Bronchial epithelial cell (primary cell): ENCODE data around the gene EML6. TPM values are rescaled to one million over a fixed set of nuclear protein-coding genes. Genes with fewer than 3 reads are reported as not detected.
A peak's percentile ranks its signal among the peaks of the same experiment; 100 is the strongest.

Source experiments
- DNase-seq: peaks from one replicate; pipeline ENCODE4 v3.0.0-alpha.2; 2010; ENCODE audit warnings: low read depth
- FAIRE-seq: peaks from 2 replicates; lab custom pipeline; 2011; peaks lifted over from hg19 to GRCh38; lab: Jason Lieb, UNC
- H3K27me3 ChIP-seq: 2 replicates; pipeline ENCODE4 v1.5.1; 2011; ENCODE audit warnings: low read length; ENCODE audit not compliant: control insufficient read depth, insufficient read depth
- H3K36me3 ChIP-seq: 2 replicates; pipeline ENCODE4 v1.5.1; 2011; ENCODE audit warnings: low read length; ENCODE audit not compliant: control insufficient read depth, insufficient read depth
- H3K4me3 ChIP-seq: 2 replicates; pipeline ENCODE4 v1.5.1; 2011; ENCODE audit warnings: mild to moderate bottlenecking, low read depth, low read length, control low read depth
- CTCF ChIP-seq: IDR thresholded peaks from 2 replicates; pipeline ENCODE4 v1.5.1; 2011; ENCODE audit warnings: mild to moderate bottlenecking, moderate library complexity, low read length, control low read depth, inconsistent platforms; ENCODE audit not compliant: insufficient read depth, severe bottlenecking
- total RNA-seq: library from RNA; depleted of rRNA; stranded (reverse); fragments of >200 nt; gene quantifications from 2 replicates; pipeline ENCODE4 v1.2.1, GENCODE V29; 2014

The EML6 gene
- total RNA-seq, 1 donor from 2014 or later, result 0.53 TPM

- DNase-seq (no peak), FAIRE-seq (no peak)
- Histone ChIP-seq H3K27me3 (no peaks in the 10 kb centered on the region), H3K36me3 (no peaks in the 10 kb centered on the region), H3K4me3 (no peak overlapping the region)
- TF ChIP-seq CTCF, result no peak
Observed at GRCh38 chr2:54775710-54776109, 52.2 kb downstream of the EML6 start.

GRCh38 chr2:54776494-54776893 is 53.0 kb downstream of the EML6 start:
- Histone ChIP-seq H3K36me3 (no peaks in the 10 kb centered on the region), H3K4me3 (no peak overlapping the region), H3K27me3 (no peaks in the 10 kb centered on the region)
- DNase-seq (no peak), FAIRE-seq (no peak)
- TF ChIP-seq CTCF, result no peak

- DNase-seq (no peak), FAIRE-seq (no peak)
- Histone ChIP-seq H3K27me3 (no peaks in the 10 kb centered on the region), H3K36me3 (no peaks in the 10 kb centered on the region), H3K4me3 (no peak overlapping the region)
- no peak for TF ChIP-seq CTCF
Observed at GRCh38 chr2:54783349-54783748, 59.9 kb downstream of the EML6 start.

GRCh38 chr2:54787270-54787669 is 63.8 kb downstream of the EML6 start:
- no peak for TF ChIP-seq CTCF
- no peak for FAIRE-seq
- Histone ChIP-seq H3K4me3 (no peak overlapping the region), H3K27me3 (no peaks in the 10 kb centered on the region), H3K36me3 (no peaks in the 10 kb centered on the region)
- no peak for DNase-seq

GRCh38 chr2:54787755-54788366 is 64.4 kb downstream of the EML6 start:
- no peak for TF ChIP-seq CTCF
- H3K4me3 ChIP-seq, result no peak overlapping the region
- DNase-seq (no peak), FAIRE-seq (no peak)
- H3K27me3 ChIP-seq, result no peaks in the 10 kb centered on the region
- no peaks in the 10 kb centered on the region for H3K36me3 ChIP-seq

- no peak for FAIRE-seq
- no peak for TF ChIP-seq CTCF
- no peaks in the 10 kb centered on the region for H3K27me3 ChIP-seq
- no peak overlapping the region for H3K4me3 ChIP-seq
- H3K36me3 ChIP-seq, result no peaks in the 10 kb centered on the region
- DNase-seq, result peak; percentile 57
Observed at GRCh38 chr2:54789878-54790277, 66.4 kb downstream of the EML6 start.
